Esophagus squamous epithelium (tissue), 5 donors: ENCODE results near the gene SS18L1. TPM values are rescaled to one million over a fixed set of nuclear protein-coding genes. Genes with fewer than 3 reads are reported as not detected.

Experiments used
- DNase-seq: peaks from one replicate; lab custom pipeline; 2025; lab: John Stamatoyannopoulos, UW
- H3K27ac ChIP-seq, 4 donors: fragments of 200-600 bp; sonication (generic); one replicate each; pipeline ENCODE4 v1.5.1; 2016 to 2019; ENCODE audit warnings: mild to moderate bottlenecking in 1 of 4
- H3K27me3 ChIP-seq, 4 donors: fragments of 200-600 bp; sonication (generic); 1 replicate in 3 of 4; 2 replicates in 1 of 4; pipeline versions ENCODE4 v1.5.1 to v1.6.0; 2017 to 2021; ENCODE audit warnings: antibody characterized with exemption in 1 of 4
- H3K36me3 ChIP-seq, 3 donors: fragments of 200-600 bp; sonication (generic); one replicate each; pipeline ENCODE4 v1.5.1; 2016 to 2019
- H3K4me1 ChIP-seq, 3 donors: fragments of 200-600 bp; sonication (generic); one replicate each; pipeline ENCODE4 v1.5.1; 2017 to 2019
- H3K4me3 ChIP-seq, 4 donors: fragments of 200-600 bp; sonication (generic); 1 replicate in 3 of 4; 2 replicates in 1 of 4; pipeline ENCODE4 v1.5.1; 2016 to 2019; ENCODE audit warnings: mild to moderate bottlenecking in 2 of 4, moderate library complexity in 1 of 4
- H3K9me3 ChIP-seq, 3 donors: fragments of 200-600 bp; sonication (generic); one replicate each; pipeline ENCODE4 v1.5.1; 2016 to 2019
- CTCF ChIP-seq, 6 experiments: fragments of 450-650 bp in 4 of 6; fragments of 200-600 bp in 2 of 6; sonication (generic) in 2 of 6; IDR thresholded peaks; one replicate each; pipeline ENCODE4 v1.5.1; 2016 to 2019; ENCODE audit warnings: antibody characterized with exemption in 6 of 6, mild to moderate bottlenecking in 4 of 6, moderate library complexity in 4 of 6
- POLR2A ChIP-seq, 4 donors: fragments of 450-650 bp; IDR thresholded peaks; one replicate each; pipeline ENCODE4 v1.6.1; 2017; ENCODE audit warnings: antibody characterized with exemption in 4 of 4, mild to moderate bottlenecking in 4 of 4, moderate library complexity in 3 of 4
- WGBS, 2 donors: methylation state at CpG; one replicate each; pipeline ENCODE4 v1.1.5; 2018; 5-methylcytosine and 5-hydroxymethylcytosine counted together
- intact Hi-C: fragments of 100-400 bp; cut with DNase I; formaldehyde crosslinking; loops from one replicate; pipeline ENCODE4 v1.15.0; 2022
- total RNA-seq, 4 donors: library from RNA; depleted of rRNA; stranded (reverse); fragments of >200 nt; gene quantifications; one replicate each; pipeline ENCODE4 v1.1.0, GENCODE V29; 2016
- donor health status: DM: yes; HTN: yes; CAD: no.

Gene SS18L1
- 10 to 100 TPM in 3 of 4 donors, 1 to 10 TPM in 1; 7.8 to 24.5 (median 15.0) TPM for total RNA-seq

- DNase-seq: no peak
- Histone ChIP-seq H3K27me3 (no peaks in the 10 kb centered on the region), H3K4me1 (peaks cover 24 to 68% (median 27%) of the 10 kb centered on the region in 3 donors), H3K36me3 (peaks cover 17 to 23% (median 19%) of the 10 kb centered on the region in 3 donors), H3K27ac (peak within 1 kb of the TSS; percentile 92 to 100 (median 99)), H3K9me3 (no peaks in the 10 kb centered on the region), H3K4me3 (peak within 1 kb of the TSS; percentile 60 to 99 (median 84))
- TF ChIP-seq CTCF (IDR thresholded peaks at IDR 0.05) (no peak), POLR2A (IDR thresholded peaks at IDR 0.05) (peak in 3 of 4 donors; percentile 81 to 97 (median 96))
- intact Hi-C loops: no loop called here
- no CpG with 5 or more reads among the region's 148 CpGs for WGBS, 2 donors
These were observed at the start of gene SS18L1, which contains the start of gene PSMA7 for GRCh38 chr20:62143081-62143956. SS18L1 (plus strand) TSS chr20:62143769; CDS start chr20:62143821, 52 bp downstream. PSMA7 (minus strand) TSS chr20:62143394; CDS start chr20:62143303, 91 bp downstream.

GRCh38 chr20:62096421-62097380, 46.9 kb upstream of the SS18L1 start:
- 85 to 91% methylated on average over 6 to 14 of the region's 30 CpGs for WGBS, 2 donors
- DNase-seq: no peak
- H3K9me3 ChIP-seq: peaks cover 0 to 20% (median 13%) of the 10 kb centered on the region in 3 donors
- intact Hi-C loops: no loop called here
- no peak overlapping the region for H3K4me3 ChIP-seq
- H3K4me1 ChIP-seq: peaks cover 0 to 6% (median 0%) of the 10 kb centered on the region in 3 donors
- H3K27me3 ChIP-seq: peaks cover 0 to 44% (median 0%) of the 10 kb centered on the region in 4 donors
- H3K27ac ChIP-seq: no peak overlapping the region
- TF ChIP-seq POLR2A (IDR thresholded peaks at IDR 0.05) (no peak), CTCF (IDR thresholded peaks at IDR 0.05) (no peak)
- H3K36me3 ChIP-seq: no peaks in the 10 kb centered on the region

DNA sequence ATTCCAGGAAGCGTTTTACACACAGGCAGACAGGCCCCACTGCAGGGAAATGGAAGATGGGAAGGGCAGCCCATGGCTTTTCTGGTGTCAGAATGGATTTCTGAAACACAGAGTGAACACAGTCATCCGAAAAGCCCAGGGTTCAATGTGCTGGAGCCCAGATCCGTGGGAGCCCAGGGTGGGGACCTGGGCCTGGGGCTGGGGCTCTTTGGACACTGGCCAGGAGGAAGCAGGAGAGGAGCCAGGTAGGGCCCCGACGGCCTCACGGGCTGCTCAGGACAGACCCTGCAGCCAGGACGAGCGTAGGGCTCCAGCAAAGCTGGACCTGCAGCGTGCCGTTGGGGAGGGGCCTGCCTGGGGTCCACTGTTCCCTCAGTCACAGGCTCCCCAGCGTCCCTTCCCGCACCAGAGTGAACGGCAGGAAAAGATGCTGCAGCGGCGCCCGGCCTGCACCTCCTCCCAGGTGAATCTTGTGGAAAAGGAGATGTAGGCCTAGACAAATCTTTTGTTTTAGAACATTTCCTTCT, 45.6 kb upstream of the SS18L1 start:
- intact Hi-C loops: no loop called here
- DNase-seq: no peak
- no peak for TF ChIP-seq POLR2A (IDR thresholded peaks at IDR 0.05)
- TF ChIP-seq CTCF (IDR thresholded peaks at IDR 0.05): no peak
- peaks cover 0 to 27% (median 16%) of the 10 kb centered on the region in 3 donors for H3K9me3 ChIP-seq
- no peaks in the 10 kb centered on the region for H3K36me3 ChIP-seq
- H3K27ac ChIP-seq: no peak overlapping the region
- H3K4me1 ChIP-seq: peaks cover 0 to 6% (median 0%) of the 10 kb centered on the region in 3 donors
- WGBS, 2 donors: 56 to 78% methylated on average over 1 to 7 of the region's 16 CpGs
- no peak overlapping the region for H3K4me3 ChIP-seq
- peaks cover 0 to 43% (median 0%) of the 10 kb centered on the region in 4 donors for H3K27me3 ChIP-seq

- Histone ChIP-seq H3K4me1 (no peaks in the 10 kb centered on the region), H3K36me3 (no peaks in the 10 kb centered on the region), H3K27ac (no peak overlapping the region), H3K9me3 (peaks cover 0 to 27% (median 16%) of the 10 kb centered on the region in 3 donors), H3K4me3 (no peak overlapping the region), H3K27me3 (peaks cover 0 to 63% (median 0%) of the 10 kb centered on the region in 4 donors)
- no peak for DNase-seq
- WGBS, 2 donors: 88 to 93% methylated on average over 4 of the region's 4 CpGs
- no peak for TF ChIP-seq CTCF (IDR thresholded peaks at IDR 0.05)
- no peak for TF ChIP-seq POLR2A (IDR thresholded peaks at IDR 0.05)
- intact Hi-C loops: no loop called here
These were observed 42.5 kb upstream of the SS18L1 start for GRCh38 chr20:62101078-62101477.
